Calu3 (cell line): ENCODE measurements around the gene UTP4. TPM values are rescaled to one million over a fixed set of nuclear protein-coding genes. Genes with fewer than 3 reads are reported as not detected.
A peak's percentile ranks its signal among the peaks of the same experiment; 100 is the strongest.

Experiments used
- BruUV-seq: library from RNA; stranded (reverse); fragments of 400-500 nt; replicated peaks from 2 replicates; lab custom pipeline; 2021; lab: Mats Ljungman, UMichigan
- CTCF ChIA-PET: fragments of 300-600 bp; sonication (Branson Sonifier 250); formaldehyde crosslinking; loops from one replicate; lab custom pipeline; 2022; ENCODE audit warnings: antibody characterized with exemption; lab: Charles Lee
- DNase-seq: peaks from one replicate; pipeline ENCODE4 v3.0.0; 2022
- H3K27ac Mint-ChIP-seq: one replicate; pipeline ENCODE4 v1.8.0; 2022; ENCODE audit warnings: mixed read lengths; ENCODE audit not compliant: unreplicated experiment
- H3K27me3 Mint-ChIP-seq: one replicate; pipeline ENCODE4 v1.8.0; 2022; ENCODE audit warnings: mixed read lengths; ENCODE audit not compliant: unreplicated experiment
- H3K36me3 Mint-ChIP-seq: one replicate; pipeline ENCODE4 v1.8.0; 2022; ENCODE audit warnings: mild to moderate bottlenecking, moderate library complexity, mixed read lengths; ENCODE audit not compliant: insufficient read depth, unreplicated experiment
- H3K4me1 Mint-ChIP-seq: one replicate; pipeline ENCODE4 v1.8.0; 2022; ENCODE audit warnings: mild to moderate bottlenecking, low read depth, mixed read lengths; ENCODE audit not compliant: unreplicated experiment
- H3K4me3 Mint-ChIP-seq: one replicate; pipeline ENCODE4 v1.8.0; 2022; ENCODE audit warnings: mild to moderate bottlenecking, low read depth, moderate library complexity, mixed read lengths; ENCODE audit not compliant: unreplicated experiment
- H3K9me3 Mint-ChIP-seq: one replicate; pipeline ENCODE4 v1.8.0; 2022; ENCODE audit warnings: low read depth, mixed read lengths; ENCODE audit not compliant: unreplicated experiment
- CTCF ChIP-seq: fragments of 200-600 bp; IDR thresholded peaks from one replicate; pipeline ENCODE4 v1.8.0; 2022; ENCODE audit warnings: antibody characterized with exemption; ENCODE audit not compliant: unreplicated experiment
- intact Hi-C: fragments of 100-400 bp; cut with micrococcal nuclease; formaldehyde crosslinking; loops from one replicate; pipeline ENCODE4 v1.10.0; 2022; ENCODE audit not compliant: unreplicated experiment
- total RNA-seq: library from RNA; stranded (reverse); gene quantifications from 2 replicates; pipeline ENCODE4 v1.2.3, GENCODE V29; 2022

The UTP4 gene
- total RNA-seq, 1 experiment from 2014 or later, result 116 TPM

- Mint-ChIP-seq H3K4me3 (no peak overlapping the region), H3K9me3 (no peaks in the 10 kb centered on the region), H3K27me3 (no peaks in the 10 kb centered on the region), H3K27ac (no peak overlapping the region), H3K4me1 (no peaks in the 10 kb centered on the region), H3K36me3 (peaks cover 57% of the 10 kb centered on the region)
- TF ChIP-seq CTCF, result no peak
- no peak for DNase-seq
- CTCF ChIA-PET, result no interaction called here
- intact Hi-C loops, result loop anchor here (10.0 kb wide), 1 partner anchor 414 kb away; no protein-coding TSS in a partner anchor
- BruUV-seq, result no TSS peak
These were observed 14.0 kb upstream of the UTP4 start for GRCh38 chr16:69118468-69118867.

GRCh38 chr16:69118994-69119393, 13.5 kb upstream of the UTP4 start:
- no peak for TF ChIP-seq CTCF
- BruUV-seq, result no TSS peak
- no peaks in the 10 kb centered on the region for H3K27me3 Mint-ChIP-seq
- intact Hi-C loops, result loop anchor here (10.0 kb wide), 1 partner anchor 414 kb away; no protein-coding TSS in a partner anchor
- no peaks in the 10 kb centered on the region for H3K9me3 Mint-ChIP-seq
- no peak overlapping the region for H3K4me3 Mint-ChIP-seq
- CTCF ChIA-PET, result no interaction called here
- no peak for DNase-seq
- H3K4me1 Mint-ChIP-seq, result no peaks in the 10 kb centered on the region
- peaks cover 52% of the 10 kb centered on the region for H3K36me3 Mint-ChIP-seq
- no peak overlapping the region for H3K27ac Mint-ChIP-seq

- CTCF ChIA-PET, result no interaction called here
- Mint-ChIP-seq H3K27me3 (no peaks in the 10 kb centered on the region), H3K4me1 (no peaks in the 10 kb centered on the region), H3K36me3 (peaks cover 46% of the 10 kb centered on the region), H3K9me3 (no peaks in the 10 kb centered on the region), H3K4me3 (no peak overlapping the region), H3K27ac (no peak overlapping the region)
- TF ChIP-seq CTCF, result no peak
- DNase-seq, result no peak
- BruUV-seq, result no TSS peak
- intact Hi-C loops, result loop anchor here (10.0 kb wide), 1 partner anchor 415 kb away; no protein-coding TSS in a partner anchor
These were observed 12.9 kb upstream of the UTP4 start for GRCh38 chr16:69119536-69119935.

GRCh38 chr16:69120096-69120664, 12.3 kb upstream of the UTP4 start:
- CTCF ChIA-PET, result interaction anchor here (0.5 kb wide), 1 partner anchor 95 kb away, joined by 3 read pairs; no protein-coding TSS in a partner anchor
- intact Hi-C loops, result loop anchor here (10.0 kb wide), 1 partner anchor 595 kb away; no protein-coding TSS in a partner anchor
- BruUV-seq, result TSS peak; percentile 24

More at GRCh38 chr16:69120096-69120664, 12.3 kb upstream of the UTP4 start:
- Mint-ChIP-seq H3K27ac (no peak overlapping the region), H3K4me3 (no peak overlapping the region), H3K9me3 (no peaks in the 10 kb centered on the region), H3K4me1 (no peaks in the 10 kb centered on the region), H3K27me3 (no peaks in the 10 kb centered on the region), H3K36me3 (peaks cover 42% of the 10 kb centered on the region)
- DNase-seq, result no peak
- TF ChIP-seq CTCF, result no peak
